ENCODE results near the gene GTF2I.

- TF ChIP-seq, protein P1, sequence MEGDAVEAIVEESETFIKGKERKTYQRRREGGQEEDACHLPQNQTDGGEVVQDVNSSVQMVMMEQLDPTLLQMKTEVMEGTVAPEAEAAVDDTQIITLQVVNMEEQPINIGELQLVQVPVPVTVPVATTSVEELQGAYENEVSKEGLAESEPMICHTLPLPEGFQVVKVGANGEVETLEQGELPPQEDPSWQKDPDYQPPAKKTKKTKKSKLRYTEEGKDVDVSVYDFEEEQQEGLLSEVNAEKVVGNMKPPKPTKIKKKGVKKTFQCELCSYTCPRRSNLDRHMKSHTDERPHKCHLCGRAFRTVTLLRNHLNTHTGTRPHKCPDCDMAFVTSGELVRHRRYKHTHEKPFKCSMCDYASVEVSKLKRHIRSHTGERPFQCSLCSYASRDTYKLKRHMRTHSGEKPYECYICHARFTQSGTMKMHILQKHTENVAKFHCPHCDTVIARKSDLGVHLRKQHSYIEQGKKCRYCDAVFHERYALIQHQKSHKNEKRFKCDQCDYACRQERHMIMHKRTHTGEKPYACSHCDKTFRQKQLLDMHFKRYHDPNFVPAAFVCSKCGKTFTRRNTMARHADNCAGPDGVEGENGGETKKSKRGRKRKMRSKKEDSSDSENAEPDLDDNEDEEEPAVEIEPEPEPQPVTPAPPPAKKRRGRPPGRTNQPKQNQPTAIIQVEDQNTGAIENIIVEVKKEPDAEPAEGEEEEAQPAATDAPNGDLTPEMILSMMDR (IDR thresholded peaks at IDR 0.05; ENCODE audit: poor library complexity), result no peak
- no peak for TF ChIP-seq EZH2 (IDR thresholded peaks at IDR 0.05; ENCODE audit: borderline replicate concordance)
Measured at GRCh38 chr7:74656837-74657691, 454 bp upstream of the GTF2I start.

All from hepatocyte (in vitro differentiated cells).